OCI-LY7 (cell line): ENCODE results near the gene RAF1. TPM values are rescaled to one million over a fixed set of nuclear protein-coding genes. Genes with fewer than 3 reads are reported as not detected.

Source experiments
- BruUV-seq: library from RNA; stranded (reverse); fragments of 400-500 nt; replicated peaks from 2 replicates; lab custom pipeline; 2021; lab: Mats Ljungman, UMichigan
- CTCF ChIA-PET: fragments of 300-600 bp; sonication (Branson Sonifier 250); formaldehyde crosslinking; loops from one replicate; lab custom pipeline; 2022; ENCODE audit warnings: antibody characterized with exemption; ENCODE audit not compliant: unreplicated experiment; lab: Charles Lee
- POLR2A ChIA-PET: fragments of 300-600 bp; sonication (Branson Sonifier 250); formaldehyde crosslinking; loops from one replicate; lab custom pipeline; 2022; ENCODE audit warnings: antibody characterized with exemption; lab: Charles Lee
- DNase-seq: peaks from one replicate; pipeline ENCODE4 v3.0.0-alpha.2; 2015; ENCODE audit warnings: low spot score
- H2AFZ ChIP-seq: fragments of 200-600 bp; sonication (generic), shearing (Covaris generic); 2 replicates; pipeline ENCODE4 v1.6.1; 2014; ENCODE audit warnings: mild to moderate bottlenecking, antibody characterized with exemption, low read length, moderate library complexity
- H3K27ac ChIP-seq: fragments of 200-600 bp; sonication (generic); 2 replicates; pipeline ENCODE4 v1.5.1; 2014; ENCODE audit warnings: mixed run types, low read depth, mild to moderate bottlenecking, moderate library complexity, low read length, inconsistent platforms; ENCODE audit not compliant: poor library complexity, severe bottlenecking
- H3K36me3 ChIP-seq: fragments of 200-600 bp; sonication (generic); 2 replicates; pipeline ENCODE4 v1.6.1; 2014; ENCODE audit warnings: mild to moderate bottlenecking, antibody characterized with exemption, low read length, moderate library complexity, mixed read lengths; ENCODE audit not compliant: insufficient read depth
- H3K4me1 ChIP-seq: fragments of 200-600 bp; sonication (generic); 2 replicates; pipeline ENCODE4 v1.5.1; 2014; ENCODE audit warnings: mild to moderate bottlenecking, low read length; ENCODE audit not compliant: insufficient read depth, poor library complexity, severe bottlenecking
- H3K4me2 ChIP-seq: fragments of 200-600 bp; sonication (generic); 2 replicates; pipeline ENCODE4 v1.6.1; 2014; ENCODE audit warnings: mild to moderate bottlenecking, low read length
- H3K4me3 ChIP-seq: fragments of 200-600 bp; sonication (generic); 2 replicates; pipeline ENCODE4 v1.5.1; 2014; ENCODE audit warnings: mild to moderate bottlenecking, low read depth, low read length; ENCODE audit not compliant: poor library complexity, severe bottlenecking
- H3K79me2 ChIP-seq: fragments of 200-600 bp; sonication (generic); 2 replicates; pipeline ENCODE4 v1.6.1; 2016; ENCODE audit warnings: low read depth, mild to moderate bottlenecking, low read length, moderate library complexity, mixed read lengths; ENCODE audit not compliant: insufficient read depth
- H3K9me2 ChIP-seq: fragments of 200-600 bp; sonication (generic); 2 replicates; pipeline ENCODE4 v1.6.1; 2016; ENCODE audit warnings: mild to moderate bottlenecking, low read length, mixed read lengths; ENCODE audit not compliant: insufficient read depth
- H3K9me3 ChIP-seq: fragments of 200-600 bp; sonication (generic); 2 replicates; pipeline ENCODE4 v1.6.1; 2014; ENCODE audit warnings: mild to moderate bottlenecking, mixed run types, low read length, mixed read lengths
- H4K20me1 ChIP-seq: fragments of 200-600 bp; sonication (generic); 2 replicates; pipeline ENCODE4 v1.6.1; 2014; ENCODE audit warnings: mild to moderate bottlenecking, antibody characterized with exemption, low read length, moderate library complexity, mixed read lengths; ENCODE audit not compliant: insufficient read depth
- CTCF ChIP-seq: fragments of 200-600 bp; sonication (generic); conservative IDR thresholded peaks from 2 replicates; pipeline ENCODE4 v1.5.1; 2014; ENCODE audit warnings: mild to moderate bottlenecking, antibody characterized with exemption, low read length, moderate library complexity, mixed read lengths
- EZH2phosphoT487 ChIP-seq: fragments of 200-600 bp; sonication (generic); IDR thresholded peaks from 2 replicates; pipeline ENCODE4 v1.6.1; 2018; ENCODE audit warnings: low read depth, borderline replicate concordance, mild to moderate bottlenecking, mixed run types, antibody characterized with exemption, low read length, moderate library complexity, mixed read lengths
- intact Hi-C: fragments of 100-400 bp; cut with micrococcal nuclease; formaldehyde crosslinking; loops from one replicate; pipeline ENCODE4 v1.10.0; 2022; ENCODE audit not compliant: unreplicated experiment
- total RNA-seq, 2 experiments: library from RNA; depleted of rRNA in 1 of 2; stranded (reverse); fragments of >200 nt in 1 of 2; shearing (Covaris generic) in 1 of 2; gene quantifications; 2 replicates each; pipeline ENCODE4 v1.2.3, GENCODE V29; 2014 to 2022

RAF1 gene
- total RNA-seq, 2 experiments from 2014 or later: 88.0 to 90.8 TPM

DNA sequence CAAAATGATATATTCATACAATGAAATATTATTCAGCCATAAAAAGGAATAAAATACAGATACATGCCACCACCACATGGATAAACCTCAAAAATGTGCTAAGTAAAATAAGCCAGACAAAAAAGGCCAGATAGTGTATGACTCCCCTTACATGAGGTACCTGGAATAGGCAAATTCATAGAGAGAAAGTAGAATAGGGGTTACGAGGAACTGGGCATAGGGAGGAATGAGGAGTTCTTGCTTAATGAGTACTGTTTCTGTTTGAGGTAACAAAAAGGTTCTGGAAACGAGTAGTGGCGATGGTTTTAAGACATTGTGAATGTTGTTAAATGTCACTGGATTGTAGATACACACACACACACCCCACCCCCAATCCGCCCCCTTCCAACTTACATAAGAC is 8.2 kb downstream of the RAF1 start:
- CTCF ChIA-PET: no interaction called here
- no TSS peak for BruUV-seq
- H3K36me3 ChIP-seq: peaks cover 10% of the 10 kb centered on the region; the same call in 1 of the 2 replicates
- peaks cover 12% of the 10 kb centered on the region for H4K20me1 ChIP-seq
- intact Hi-C loops: no loop called here
- peaks cover 99% of the 10 kb centered on the region for H3K79me2 ChIP-seq
- H3K4me2 ChIP-seq: no peak overlapping the region
- H3K9me2 ChIP-seq: no peaks in the 10 kb centered on the region
- no peak overlapping the region for H2AFZ ChIP-seq
- POLR2A ChIA-PET: no interaction called here
- H3K4me3 ChIP-seq: no peak overlapping the region
- no peaks in the 10 kb centered on the region for H3K9me3 ChIP-seq
- DNase-seq: no peak
- TF ChIP-seq CTCF (no peak), EZH2phosphoT487 (no peak)
- H3K4me1 ChIP-seq: peaks cover 13% of the 10 kb centered on the region
- no peak overlapping the region for H3K27ac ChIP-seq

DNA sequence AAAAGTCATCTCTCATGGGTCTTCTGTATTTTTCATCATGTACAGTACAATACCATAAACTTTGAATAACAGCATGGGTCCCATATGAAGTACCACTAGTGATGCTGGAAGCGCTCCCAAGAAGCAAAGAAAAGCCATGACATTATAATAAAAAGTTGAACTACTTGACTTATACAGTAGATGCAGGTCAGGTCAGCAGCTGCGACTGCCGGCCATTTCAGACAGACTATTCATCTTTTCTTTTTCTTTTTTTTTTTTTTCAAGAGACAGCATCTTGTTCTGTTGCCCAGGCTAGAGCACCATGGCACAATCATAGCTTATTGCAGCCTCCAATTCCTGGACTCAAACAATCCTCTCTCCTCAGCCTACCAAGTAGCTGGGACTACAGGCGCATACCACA is 10.2 kb downstream of the RAF1 start:
- Histone ChIP-seq H3K4me3 (no peak overlapping the region), H3K27ac (no peak overlapping the region), H3K79me2 (peaks cover 97% of the 10 kb centered on the region), H2AFZ (no peak overlapping the region), H3K4me2 (no peak overlapping the region), H3K9me2 (no peaks in the 10 kb centered on the region), H4K20me1 (peaks cover 4% of the 10 kb centered on the region; the same call in 1 of the 2 replicates), H3K36me3 (peaks cover 9% of the 10 kb centered on the region; the same call in 1 of the 2 replicates), H3K4me1 (peaks cover 3% of the 10 kb centered on the region), H3K9me3 (no peaks in the 10 kb centered on the region)
- no TSS peak for BruUV-seq
- ChIA-PET POLR2A (no interaction called here), CTCF (interaction anchor here (0.5 to 1.0 kb wide), 2 partner anchors 10 to 22 kb away, joined by 3 read pairs; partner anchors contain the start of gene RAF1)
- intact Hi-C loops: no loop called here
- TF ChIP-seq EZH2phosphoT487: no peak
- no peak for TF ChIP-seq CTCF
- DNase-seq: no peak

DNA sequence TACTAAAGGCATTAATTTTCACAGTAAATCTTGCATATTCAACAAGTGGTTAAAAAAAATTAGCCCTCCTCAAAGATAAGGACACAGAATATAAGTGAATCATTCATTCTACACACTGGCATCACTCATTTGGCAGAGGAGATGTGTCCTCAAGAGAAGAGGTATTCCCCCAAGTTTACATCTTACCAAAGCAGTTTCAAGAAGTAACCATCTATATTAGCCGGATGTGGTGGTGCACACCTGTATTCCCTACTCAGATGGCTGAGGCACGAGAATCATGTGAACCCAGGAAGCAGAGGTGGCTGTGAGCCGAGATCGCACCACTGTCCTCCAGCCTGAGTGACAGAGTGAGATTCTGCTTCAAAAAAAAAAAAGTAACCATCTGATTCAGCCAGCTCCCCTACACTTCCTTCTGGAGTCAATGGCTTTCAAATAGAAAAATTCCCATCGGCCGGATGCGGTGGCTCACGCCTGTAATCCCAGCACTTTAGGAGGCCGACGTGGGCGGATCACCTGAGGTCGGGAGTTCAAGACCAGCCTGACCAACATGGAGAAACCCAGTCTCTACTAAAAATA is 15.4 kb downstream of the RAF1 start:
- H3K36me3 ChIP-seq: no peaks in the 10 kb centered on the region
- H3K4me1 ChIP-seq: peaks cover 18% of the 10 kb centered on the region
- H3K9me2 ChIP-seq: no peaks in the 10 kb centered on the region
- no peaks in the 10 kb centered on the region for H3K9me3 ChIP-seq
- intact Hi-C loops: no loop called here
- no peak overlapping the region for H3K27ac ChIP-seq
- H3K4me2 ChIP-seq: peak overlapping the region; percentile 31
- peaks cover 19% of the 10 kb centered on the region; the same call in 1 of the 2 replicates for H4K20me1 ChIP-seq
- DNase-seq: peak; percentile 58
- no peak overlapping the region for H3K4me3 ChIP-seq
- TF ChIP-seq CTCF (no peak), EZH2phosphoT487 (no peak)
- peaks cover 96% of the 10 kb centered on the region for H3K79me2 ChIP-seq
- H2AFZ ChIP-seq: no peak overlapping the region
- ChIA-PET CTCF (no interaction called here), POLR2A (interaction anchor here (0.5 to 1.9 kb wide), 9 partner anchors 12 to 962 kb away, joined by 3 to 22 read pairs (median 3); no protein-coding TSS in a partner anchor)
- no TSS peak for BruUV-seq
